ENCODE measurements around the gene CEP128. TPM values are rescaled to one million over a fixed set of nuclear protein-coding genes. Genes with fewer than 3 reads are reported as not detected.
A peak's percentile ranks its signal among the peaks of the same experiment; 100 is the strongest.

The CEP128 gene
- total RNA-seq, result 10 to 100 TPM in 2 of 8 experiments, 1 to 10 TPM in 6; 1.7 to 12.7 (median 5.2) TPM

DNA sequence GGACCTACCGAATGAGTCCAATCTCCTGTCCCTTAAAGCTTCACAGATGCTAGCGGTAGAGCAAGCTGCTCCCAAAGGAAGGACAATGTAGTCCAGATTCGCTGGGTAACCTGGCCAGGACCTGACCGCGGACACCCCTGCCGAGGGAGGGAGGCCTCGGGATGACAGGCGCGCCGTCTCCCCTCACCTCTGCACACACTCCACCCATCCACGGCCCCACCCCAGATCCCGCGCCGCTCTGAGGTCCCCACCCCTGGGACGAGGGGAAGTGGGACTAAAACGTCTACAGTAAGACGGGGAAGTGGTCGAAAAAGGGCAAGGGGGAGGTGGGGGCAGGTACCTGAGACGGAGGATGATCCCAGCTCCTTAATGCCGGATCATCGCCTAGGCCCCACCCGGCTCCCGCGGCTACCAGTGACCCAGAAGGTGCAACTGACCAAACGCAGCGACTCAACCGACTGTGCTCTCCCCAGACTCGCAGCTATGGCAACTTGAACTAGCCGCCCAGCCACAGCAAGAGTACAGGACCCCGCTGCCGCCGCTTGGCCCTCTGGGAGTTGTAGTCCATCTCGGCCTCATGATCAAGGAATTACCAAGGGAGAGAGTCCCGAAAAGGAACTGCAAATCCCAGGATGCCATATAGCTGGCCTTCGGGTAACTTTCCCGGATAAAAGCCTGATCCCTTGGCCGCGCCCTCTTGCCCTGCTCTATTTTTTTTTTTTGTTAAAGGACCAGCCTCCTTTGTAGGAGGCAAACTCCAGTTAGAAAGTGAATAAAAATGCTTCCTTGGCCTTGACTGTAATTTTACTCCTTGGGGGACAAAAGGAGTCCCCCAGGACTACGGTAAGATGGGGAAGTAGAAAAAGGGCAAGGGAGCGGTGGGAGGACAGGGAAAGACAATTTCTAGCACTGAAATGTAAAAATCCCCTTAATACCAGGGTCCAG, at the start of gene CEP128:
Gene CEP128 (minus strand): TSS at position 498 of the 945 bp plus-strand sequence.
- ATAC-seq (replicated peaks in 6 of 8), result peak; percentile 99 to 100 (median 100)
- peaks cover 3 to 4% of the 10 kb centered on the region in 2 donors for H3K4me1 ChIP-seq (replicated peaks in 1 of 2)
- H3K27ac ChIP-seq, result peak within 1 kb of the TSS in 1 of 2 donors; percentile 51
- in situ Hi-C loops (cut with MboI; ENCODE audit: low pct_unique_long_range_greater_than_20kb in 2 of 9, low sequenced_read_pairs in 9 of 9, unreplicated experiment in 9 of 9), result loop anchor here in 1 of 9 experiments (10.0 kb wide), 1 partner anchor 233 kb away; no protein-coding TSS in a partner anchor
- peak within 1 kb of the TSS; percentile 41 to 84 (median 56) for H3K4me3 ChIP-seq
- WGBS, 10 experiments, result 0 to 17% (median 6%) methylated on average over 1 to 19 of the region's 40 CpGs; no CpG with 5 or more reads in 1 of the 10 experiments

DNA sequence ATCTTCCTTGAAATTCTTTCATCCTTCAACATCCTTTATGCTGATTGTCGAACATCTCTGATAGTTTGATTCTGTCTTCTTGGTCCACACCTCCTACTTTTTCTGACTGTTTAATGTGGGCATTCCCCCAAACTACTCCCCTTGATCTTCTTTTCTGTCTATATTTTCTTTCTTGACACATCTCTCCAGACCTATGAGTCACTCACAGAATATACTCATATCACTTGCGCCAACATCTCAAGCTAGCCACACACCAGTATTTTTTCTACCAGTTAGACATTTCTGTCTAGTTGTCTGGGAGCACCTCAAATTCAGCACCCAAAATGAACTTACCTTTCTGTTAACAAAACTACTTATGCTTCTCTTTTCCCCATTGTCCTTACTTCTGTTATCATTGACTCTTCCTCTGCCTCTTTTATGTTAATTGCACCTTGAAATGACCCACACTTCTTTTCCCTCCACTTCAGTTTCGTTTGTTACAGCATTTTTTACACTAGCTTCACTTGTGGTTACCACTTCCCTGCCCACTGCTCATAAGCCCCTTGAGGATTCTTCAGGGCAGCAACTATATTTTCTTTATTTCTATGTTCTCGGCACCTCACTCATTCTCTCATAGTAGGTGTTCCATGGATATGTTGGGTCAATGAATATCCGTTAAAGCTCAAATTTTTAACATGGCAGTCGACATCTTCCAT, 47.3 kb upstream of the CEP128 start:
- H3K4me3 ChIP-seq, result no peak overlapping the region
- no peaks in the 10 kb centered on the region for H3K4me1 ChIP-seq (replicated peaks in 1 of 2)
- no peak for ATAC-seq (replicated peaks in 6 of 8)
- WGBS, 10 experiments, result 45 to 90% (median 71%) methylated on average over 2 to 6 of the region's 6 CpGs; no CpG with 5 or more reads in 1 of the 10 experiments
- H3K27ac ChIP-seq, result no peak overlapping the region
- in situ Hi-C loops (cut with MboI; ENCODE audit: low pct_unique_long_range_greater_than_20kb in 2 of 9, low sequenced_read_pairs in 9 of 9, unreplicated experiment in 9 of 9), result loop anchor here in 5 of 9 experiments (10.0 to 25.0 kb wide), 3 partner anchors 173 to 476 kb away; no protein-coding TSS in a partner anchor

DNA sequence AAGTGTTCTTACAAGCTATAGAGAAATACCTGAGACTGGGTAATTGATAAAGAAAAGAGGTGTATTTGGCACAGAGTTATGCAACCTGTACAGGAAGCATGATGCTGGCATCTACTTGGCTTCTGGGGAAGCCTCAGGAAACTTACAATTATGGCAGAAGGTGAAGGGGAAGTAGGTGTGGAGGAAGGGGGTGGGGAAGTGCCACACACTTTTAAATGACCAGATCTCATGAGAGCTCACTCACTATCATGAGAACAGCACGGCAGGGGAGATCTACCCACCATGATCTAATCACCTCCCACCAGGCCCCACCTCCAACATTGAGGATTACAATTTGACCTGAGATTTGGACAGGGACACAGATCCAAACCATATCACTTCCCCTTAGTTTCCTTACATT, 46.7 kb upstream of the CEP128 start:
- in situ Hi-C loops (cut with MboI; ENCODE audit: low pct_unique_long_range_greater_than_20kb in 2 of 9, low sequenced_read_pairs in 9 of 9, unreplicated experiment in 9 of 9), result loop anchor here in 5 of 9 experiments (10.0 to 25.0 kb wide), 3 partner anchors 174 to 477 kb away; no protein-coding TSS in a partner anchor
- Histone ChIP-seq H3K4me1 (replicated peaks in 1 of 2) (no peaks in the 10 kb centered on the region), H3K4me3 (no peak overlapping the region), H3K27ac (no peak overlapping the region)
- ATAC-seq (replicated peaks in 6 of 8), result no peak
- 13 to 100% (median 67%) methylated on average over 1 of the region's 1 CpG; no CpG with 5 or more reads in 5 of the 10 experiments for WGBS, 10 experiments

DNA sequence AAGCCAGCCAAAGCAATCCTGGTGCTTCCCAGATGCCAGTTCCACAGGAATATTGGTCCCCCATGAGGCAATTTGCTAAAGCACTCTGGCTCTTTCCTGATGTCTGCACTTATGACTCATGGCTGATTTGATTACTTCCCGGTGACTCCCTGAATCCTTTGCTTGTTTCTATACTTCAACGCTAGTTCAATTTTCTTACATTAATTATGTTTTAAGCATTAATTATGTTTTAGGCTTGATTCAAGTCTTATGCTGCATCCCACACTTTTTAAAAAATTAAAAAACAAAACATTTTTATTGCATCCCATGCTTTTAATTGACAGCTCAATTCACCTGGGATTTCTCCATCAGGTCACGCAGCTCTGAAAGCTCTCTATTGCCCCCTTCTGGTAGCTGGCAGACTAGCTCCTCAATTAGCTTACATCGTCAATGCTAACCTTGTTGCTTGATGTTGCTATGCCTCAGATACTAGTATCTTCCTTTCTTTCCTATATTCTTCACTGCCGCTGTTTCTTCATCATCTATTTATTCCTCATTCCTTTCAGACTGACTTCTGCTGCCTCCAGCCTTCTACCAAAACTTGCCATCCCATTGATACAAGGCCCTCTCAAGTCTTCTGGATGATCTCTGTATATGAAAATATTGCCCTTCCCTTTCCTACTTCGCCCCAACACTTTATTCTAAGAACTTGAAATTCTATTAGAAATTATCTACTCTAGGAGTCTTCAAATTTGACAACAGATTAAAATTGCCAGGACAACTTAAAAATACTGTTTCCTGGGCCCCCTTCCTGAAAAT, 45.9 kb upstream of the CEP128 start:
- in situ Hi-C loops (cut with MboI; ENCODE audit: low pct_unique_long_range_greater_than_20kb in 2 of 9, low sequenced_read_pairs in 9 of 9, unreplicated experiment in 9 of 9), result loop anchor here in 5 of 9 experiments (10.0 to 25.0 kb wide), 3 partner anchors 175 to 477 kb away; no protein-coding TSS in a partner anchor
- 0 to 56% (median 36%) methylated on average over 3 to 6 of the region's 6 CpGs for WGBS, 10 experiments
- Histone ChIP-seq H3K27ac (no peak overlapping the region), H3K4me1 (replicated peaks in 1 of 2) (no peaks in the 10 kb centered on the region), H3K4me3 (no peak overlapping the region)
- ATAC-seq (replicated peaks in 6 of 8), result peak; percentile 72 to 99 (median 86)

DNA sequence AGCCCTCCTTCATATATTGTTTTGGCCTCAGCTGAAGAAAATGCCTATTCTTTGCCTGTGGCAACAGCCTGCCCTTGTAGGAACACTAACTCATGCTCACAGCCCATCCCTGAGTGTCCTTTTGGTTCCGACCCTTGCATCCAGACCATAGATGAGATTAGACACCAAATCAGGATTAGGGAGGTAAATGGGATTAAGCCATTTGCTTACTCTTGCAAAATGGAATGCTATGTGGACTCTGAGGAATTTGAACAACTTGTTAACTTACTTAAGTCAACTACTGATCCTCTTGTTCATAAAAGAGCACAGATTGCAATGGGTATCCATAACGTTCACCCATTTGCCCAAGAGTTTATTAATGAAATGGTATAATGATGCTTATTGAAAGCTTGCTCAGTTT, 41.2 kb upstream of the CEP128 start:
- in situ Hi-C loops (cut with MboI; ENCODE audit: low pct_unique_long_range_greater_than_20kb in 2 of 9, low sequenced_read_pairs in 9 of 9, unreplicated experiment in 9 of 9), result loop anchor here in 5 of 9 experiments (10.0 to 25.0 kb wide), 3 partner anchors 180 to 482 kb away; no protein-coding TSS in a partner anchor
- ATAC-seq (replicated peaks in 6 of 8), result no peak
- 0 to 100% (median 79%) methylated on average over 1 to 2 of the region's 2 CpGs for WGBS, 10 experiments
- Histone ChIP-seq H3K4me1 (replicated peaks in 1 of 2) (no peaks in the 10 kb centered on the region), H3K4me3 (no peak overlapping the region), H3K27ac (no peak overlapping the region)

DNA sequence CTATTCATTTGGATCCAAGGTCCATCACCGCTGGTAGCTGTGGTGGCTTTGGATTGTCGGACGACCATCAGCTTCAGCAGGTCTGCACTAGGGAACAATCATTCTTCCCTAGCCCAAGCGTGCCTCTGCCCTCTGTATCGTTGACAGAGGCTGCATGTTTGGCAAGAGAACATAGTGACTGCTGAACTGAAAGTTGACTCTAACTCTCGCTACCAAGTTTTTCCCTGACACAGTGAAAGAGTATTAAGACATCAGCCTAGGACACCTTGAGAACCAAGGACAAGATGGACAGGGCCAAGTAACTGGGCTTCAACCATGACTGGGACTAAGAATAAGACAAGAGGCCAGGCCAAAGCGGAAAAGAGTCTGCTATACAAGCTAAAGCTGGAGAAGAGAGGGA, 40.1 kb upstream of the CEP128 start:
- peak in 1 of 8 experiments; percentile 26 for ATAC-seq (replicated peaks in 6 of 8)
- Histone ChIP-seq H3K4me1 (replicated peaks in 1 of 2) (no peaks in the 10 kb centered on the region), H3K27ac (no peak overlapping the region), H3K4me3 (no peak overlapping the region)
- in situ Hi-C loops (cut with MboI; ENCODE audit: low pct_unique_long_range_greater_than_20kb in 2 of 9, low sequenced_read_pairs in 9 of 9, unreplicated experiment in 9 of 9), result loop anchor here in 5 of 9 experiments (10.0 to 25.0 kb wide), 3 partner anchors 181 to 483 kb away; no protein-coding TSS in a partner anchor
- WGBS, 10 experiments, result 33 to 100% (median 87%) methylated on average over 1 to 6 of the region's 7 CpGs; no CpG with 5 or more reads in 2 of the 10 experiments

DNA sequence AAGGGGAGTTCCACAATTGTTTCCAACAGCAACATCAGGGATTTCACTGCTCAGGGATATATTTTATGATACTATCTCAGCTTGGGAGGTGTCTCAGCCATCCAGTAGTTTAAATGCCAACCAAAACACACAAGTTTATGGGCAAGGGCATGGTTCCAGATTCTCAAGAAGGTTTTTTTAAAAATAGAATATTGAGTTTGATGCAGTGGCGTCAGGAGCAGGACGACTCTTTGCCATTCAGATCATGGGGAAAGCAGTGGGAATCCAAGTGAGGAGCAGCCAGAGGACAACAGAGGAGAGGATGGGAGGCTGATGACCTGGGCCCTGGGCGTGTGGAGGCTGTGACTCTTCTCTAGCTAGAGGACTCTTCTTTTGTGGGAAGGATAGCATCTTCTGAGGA, 39.6 kb upstream of the CEP128 start:
- Histone ChIP-seq H3K4me3 (no peak overlapping the region), H3K4me1 (replicated peaks in 1 of 2) (no peaks in the 10 kb centered on the region), H3K27ac (no peak overlapping the region)
- in situ Hi-C loops (cut with MboI; ENCODE audit: low pct_unique_long_range_greater_than_20kb in 2 of 9, low sequenced_read_pairs in 9 of 9, unreplicated experiment in 9 of 9), result loop anchor here in 5 of 9 experiments (10.0 to 25.0 kb wide), 3 partner anchors 181 to 484 kb away; no protein-coding TSS in a partner anchor
- WGBS, 10 experiments, result 0 to 100% (median 90%) methylated on average over 1 to 3 of the region's 3 CpGs; no CpG with 5 or more reads in 3 of the 10 experiments
- no peak for ATAC-seq (replicated peaks in 6 of 8)

DNA sequence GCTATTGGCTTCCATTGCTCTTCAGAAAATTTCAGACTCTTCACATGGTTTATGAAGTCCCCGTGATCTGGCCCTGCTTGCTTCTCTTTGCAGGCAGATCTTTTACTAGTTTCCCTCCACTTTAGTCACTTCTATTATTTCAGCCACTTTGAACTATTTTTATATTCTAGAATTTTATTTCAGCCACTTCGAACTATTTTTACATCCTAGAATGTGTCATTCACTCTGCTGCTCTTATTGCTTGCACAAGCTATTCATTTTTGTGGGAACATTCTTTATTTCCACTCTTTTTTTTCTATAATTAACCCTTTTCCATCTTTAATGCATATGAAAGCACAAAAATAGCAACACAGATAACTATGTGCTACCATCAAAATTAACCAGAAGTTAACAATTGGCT, 38.4 kb upstream of the CEP128 start:
- no peak for ATAC-seq (replicated peaks in 6 of 8)
- H3K4me1 ChIP-seq (replicated peaks in 1 of 2), result no peaks in the 10 kb centered on the region
- H3K27ac ChIP-seq, result no peak overlapping the region
- in situ Hi-C loops (cut with MboI; ENCODE audit: low pct_unique_long_range_greater_than_20kb in 2 of 9, low sequenced_read_pairs in 9 of 9, unreplicated experiment in 9 of 9), result loop anchor here in 6 of 9 experiments (10.0 to 25.0 kb wide), 4 partner anchors 182 to 485 kb away; no protein-coding TSS in a partner anchor
- WGBS, 10 experiments, result 0 to 92% (median 81%) methylated on average over 2 of the region's 2 CpGs
- no peak overlapping the region for H3K4me3 ChIP-seq

DNA sequence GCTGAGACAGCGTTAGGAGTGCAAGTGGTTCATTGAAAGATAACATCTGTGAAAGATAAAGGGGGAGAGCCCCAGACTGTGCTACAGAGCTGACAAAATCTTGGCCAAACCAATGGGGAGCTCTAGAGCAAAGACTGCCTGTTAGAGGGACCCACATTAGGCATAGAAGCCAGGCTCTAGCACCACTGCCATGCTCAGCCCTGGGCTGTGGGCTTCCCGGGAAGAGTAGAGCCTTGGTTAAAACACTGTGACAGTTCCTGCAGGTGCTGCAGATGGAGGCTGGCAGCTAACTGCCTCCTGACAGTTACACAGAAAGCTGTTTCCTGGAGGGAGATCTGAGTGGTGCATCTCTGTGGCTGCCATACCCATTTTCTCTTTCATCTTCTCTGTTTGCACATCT, 36.9 kb upstream of the CEP128 start:
- ATAC-seq (replicated peaks in 6 of 8), result no peak
- no peak overlapping the region for H3K27ac ChIP-seq
- in situ Hi-C loops (cut with MboI; ENCODE audit: low pct_unique_long_range_greater_than_20kb in 2 of 9, low sequenced_read_pairs in 9 of 9, unreplicated experiment in 9 of 9), result loop anchor here in 5 of 9 experiments (10.0 to 25.0 kb wide), 3 partner anchors 184 to 484 kb away; no protein-coding TSS in a partner anchor
- 20 to 100% (median 94%) methylated on average over 1 to 2 of the region's 2 CpGs; no CpG with 5 or more reads in 4 of the 10 experiments for WGBS, 10 experiments
- H3K4me3 ChIP-seq, result no peak overlapping the region
- H3K4me1 ChIP-seq (replicated peaks in 1 of 2), result peaks cover 0 to 6% of the 10 kb centered on the region in 2 donors

DNA sequence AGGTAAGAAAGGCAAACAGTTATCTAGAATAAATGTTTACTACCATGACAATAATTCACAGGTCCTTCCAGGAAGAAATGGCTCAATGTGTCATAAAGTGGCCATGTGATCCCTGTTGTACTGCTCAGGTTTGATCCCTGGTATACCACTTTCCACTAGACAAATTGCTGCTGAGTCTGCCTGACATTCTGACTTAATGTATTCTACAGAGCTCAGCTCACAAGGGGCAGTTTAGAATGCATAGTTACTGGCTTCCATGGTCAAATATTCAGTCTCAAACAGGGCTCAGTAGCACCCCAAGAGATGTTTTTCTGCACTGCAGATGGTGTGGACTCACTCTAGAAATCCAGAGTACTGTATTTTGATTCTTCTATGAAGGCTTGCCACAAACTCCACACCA, 35.7 kb upstream of the CEP128 start:
- Histone ChIP-seq H3K4me3 (no peak overlapping the region), H3K27ac (no peak overlapping the region), H3K4me1 (replicated peaks in 1 of 2) (peaks cover 0 to 6% of the 10 kb centered on the region in 2 donors)
- ATAC-seq (replicated peaks in 6 of 8), result peak in 7 of 8 experiments; percentile 21 to 92 (median 84)
- in situ Hi-C loops (cut with MboI; ENCODE audit: low pct_unique_long_range_greater_than_20kb in 2 of 9, low sequenced_read_pairs in 9 of 9, unreplicated experiment in 9 of 9), result loop anchor here in 5 of 9 experiments (10.0 to 25.0 kb wide), 3 partner anchors 185 to 485 kb away; no protein-coding TSS in a partner anchor

DNA sequence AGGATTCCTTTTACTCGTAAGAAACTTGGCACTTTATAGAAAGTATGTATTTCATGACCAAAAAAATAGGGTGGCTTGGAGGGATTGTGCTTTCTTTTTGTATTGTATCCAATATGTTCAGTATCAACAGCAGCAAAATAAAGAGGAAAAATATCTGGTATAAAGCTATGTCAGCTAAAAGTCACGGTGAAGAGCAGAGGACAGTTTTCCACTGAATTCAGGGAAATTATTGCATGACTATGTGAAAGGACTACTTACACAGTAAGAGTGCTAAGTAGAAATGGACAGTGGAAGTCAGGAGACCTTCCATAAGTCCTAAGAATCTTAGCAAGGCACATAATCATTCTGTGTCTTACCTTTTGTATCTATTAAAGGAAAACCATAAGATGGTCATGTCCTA, 33.1 kb upstream of the CEP128 start:
- no peak overlapping the region for H3K4me3 ChIP-seq
- no peak for ATAC-seq (replicated peaks in 6 of 8)
- 0 to 100% (median 80%) methylated on average over 1 to 2 of the region's 2 CpGs; no CpG with 5 or more reads in 1 of the 10 experiments for WGBS, 10 experiments
- in situ Hi-C loops (cut with MboI; ENCODE audit: low pct_unique_long_range_greater_than_20kb in 2 of 9, low sequenced_read_pairs in 9 of 9, unreplicated experiment in 9 of 9), result loop anchor here in 7 of 9 experiments (10.0 to 25.0 kb wide), 3 partner anchors 188 to 488 kb away; no protein-coding TSS in a partner anchor
- H3K4me1 ChIP-seq (replicated peaks in 1 of 2), result peaks cover 0 to 6% of the 10 kb centered on the region in 2 donors
- no peak overlapping the region for H3K27ac ChIP-seq

All from motor neuron (in vitro differentiated cells).